Right atrium auricular region (tissue), 2 donors: ENCODE data around the gene PRDM2. TPM values are rescaled to one million over a fixed set of nuclear protein-coding genes. Genes with fewer than 3 reads are reported as not detected.
"Not testable (repeated sequence)": the region's sequence is repeated elsewhere in the genome, so short reads cannot be mapped to it uniquely, and the experiment has no call there.

ENCODE experiments used
- DNase-seq: peaks from one replicate; pipeline ENCODE4 v3.0.0-alpha.2; 2019; ENCODE audit warnings: low spot score
- H3K27ac ChIP-seq, 2 donors: fragments of 200-600 bp; sonication (generic); 1 replicate in 1 of 2; 2 replicates in 1 of 2; pipeline ENCODE4 v1.5.1; 2016 to 2019
- H3K27me3 ChIP-seq, 2 donors: fragments of 200-600 bp; sonication (generic); one replicate each; pipeline versions ENCODE4 v1.5.1 to v1.6.0; 2017 to 2019
- H3K36me3 ChIP-seq: fragments of 200-600 bp; sonication (generic); one replicate; pipeline ENCODE4 v1.5.1; 2016
- H3K4me1 ChIP-seq, 2 donors: fragments of 200-600 bp; sonication (generic); one replicate each; pipeline versions ENCODE4 v1.5.1 to v1.6.0; 2017 to 2019
- H3K4me3 ChIP-seq, 2 donors: fragments of 200-600 bp; sonication (generic); 1 replicate in 1 of 2; 2 replicates in 1 of 2; pipeline ENCODE4 v1.5.1; 2017 to 2019; ENCODE audit warnings: mild to moderate bottlenecking in 1 of 2, moderate library complexity in 1 of 2
- H3K9me3 ChIP-seq, 2 donors: fragments of 200-600 bp; sonication (generic); one replicate each; pipeline ENCODE4 v1.5.1; 2019
- total RNA-seq, 2 donors: library from RNA; depleted of rRNA; stranded (reverse); fragments of >200 nt; gene quantifications; one replicate each; pipeline ENCODE4 v1.1.0, GENCODE V29; 2016
- TF ChIP-seq, protein P1 (sequence below), 2 donors: fragments of 200-600 bp; sonication (generic); IDR thresholded peaks; one replicate each; pipeline ENCODE4 v1.5.1; 2019; ENCODE audit warnings: antibody characterized with exemption in 2 of 2

The PRDM2 gene
- total RNA-seq, 2 donors from 2014 or later: 20.5 to 22.8 TPM

DNA sequence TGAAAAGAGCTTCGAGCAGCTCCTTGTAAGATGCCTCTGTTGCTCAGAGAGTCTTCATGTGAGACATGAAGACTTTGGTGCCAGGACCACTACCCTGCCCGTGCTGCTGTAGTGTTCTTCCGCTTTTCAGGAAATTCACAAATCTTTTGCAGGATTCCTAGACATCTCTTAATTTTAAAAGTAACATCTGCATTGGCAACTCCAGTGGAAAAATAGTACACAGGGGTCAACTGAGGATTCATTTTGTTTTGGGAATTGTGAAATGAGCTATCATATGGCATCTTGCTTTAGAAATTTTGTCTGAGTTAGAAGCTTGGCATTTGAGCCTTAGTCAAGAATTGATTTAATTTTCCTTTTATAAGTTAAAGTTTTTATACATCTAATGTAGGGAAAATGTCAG, 7.2 kb downstream of the PRDM2 start:
- Histone ChIP-seq H3K4me3 (no peak overlapping the region), H3K27me3 (no peaks in the 10 kb centered on the region), H3K4me1 (no peaks in the 10 kb centered on the region), H3K9me3 (no peaks in the 10 kb centered on the region), H3K27ac (no peak overlapping the region), H3K36me3 (no peaks in the 10 kb centered on the region)
- no peak for DNase-seq
- TF ChIP-seq, protein P1, sequence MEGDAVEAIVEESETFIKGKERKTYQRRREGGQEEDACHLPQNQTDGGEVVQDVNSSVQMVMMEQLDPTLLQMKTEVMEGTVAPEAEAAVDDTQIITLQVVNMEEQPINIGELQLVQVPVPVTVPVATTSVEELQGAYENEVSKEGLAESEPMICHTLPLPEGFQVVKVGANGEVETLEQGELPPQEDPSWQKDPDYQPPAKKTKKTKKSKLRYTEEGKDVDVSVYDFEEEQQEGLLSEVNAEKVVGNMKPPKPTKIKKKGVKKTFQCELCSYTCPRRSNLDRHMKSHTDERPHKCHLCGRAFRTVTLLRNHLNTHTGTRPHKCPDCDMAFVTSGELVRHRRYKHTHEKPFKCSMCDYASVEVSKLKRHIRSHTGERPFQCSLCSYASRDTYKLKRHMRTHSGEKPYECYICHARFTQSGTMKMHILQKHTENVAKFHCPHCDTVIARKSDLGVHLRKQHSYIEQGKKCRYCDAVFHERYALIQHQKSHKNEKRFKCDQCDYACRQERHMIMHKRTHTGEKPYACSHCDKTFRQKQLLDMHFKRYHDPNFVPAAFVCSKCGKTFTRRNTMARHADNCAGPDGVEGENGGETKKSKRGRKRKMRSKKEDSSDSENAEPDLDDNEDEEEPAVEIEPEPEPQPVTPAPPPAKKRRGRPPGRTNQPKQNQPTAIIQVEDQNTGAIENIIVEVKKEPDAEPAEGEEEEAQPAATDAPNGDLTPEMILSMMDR (IDR thresholded peaks at IDR 0.05): no peak

DNA sequence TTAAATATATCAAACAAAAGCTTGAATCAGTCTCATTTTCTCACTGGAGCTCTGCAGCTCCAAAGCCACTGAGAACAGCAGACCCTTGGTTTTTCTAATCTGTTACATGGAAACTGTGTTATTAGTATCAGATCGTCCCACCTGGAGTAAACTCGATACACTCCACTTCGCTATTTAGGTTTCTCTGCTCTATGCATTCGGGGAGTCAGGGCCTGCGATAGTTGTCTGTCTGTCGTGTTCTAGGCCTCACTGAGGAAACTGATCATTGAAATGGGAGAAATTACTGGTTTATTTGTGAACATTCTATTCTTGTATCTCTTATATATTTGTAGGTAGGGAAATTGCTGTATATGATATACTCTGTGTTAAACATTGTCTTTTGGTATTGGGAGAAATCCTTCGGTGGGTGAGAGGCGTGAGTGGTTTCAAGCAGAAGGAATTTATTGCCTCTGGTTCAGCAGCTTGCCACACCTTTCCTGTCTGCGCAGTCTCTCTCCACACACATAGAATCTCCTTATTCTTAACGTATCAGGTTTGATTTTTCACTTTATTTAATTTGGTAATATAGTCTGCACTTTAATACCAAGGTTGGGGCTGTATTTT, 8.5 kb downstream of the PRDM2 start:
- Histone ChIP-seq H3K9me3 (no peaks in the 10 kb centered on the region), H3K27me3 (no peaks in the 10 kb centered on the region)

DNA sequence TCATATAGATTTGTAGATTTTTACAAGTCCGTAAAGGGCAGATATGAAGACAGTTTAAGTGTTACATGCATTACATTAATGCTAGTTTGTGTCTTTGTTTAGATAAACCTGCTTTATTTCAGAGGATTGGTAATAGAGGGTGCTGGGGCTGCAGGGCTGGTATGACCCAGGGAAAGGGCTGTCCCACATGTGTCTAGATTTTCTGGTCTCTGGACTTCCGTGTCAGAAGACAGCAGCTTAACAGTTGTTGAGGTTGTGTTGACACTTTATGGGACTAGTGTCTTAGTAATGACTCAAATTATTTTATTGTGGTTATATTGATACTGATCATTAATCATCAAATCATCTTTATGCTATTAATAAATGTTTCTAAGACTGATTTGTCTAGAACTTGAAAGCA, 10.1 kb downstream of the PRDM2 start:
- TF ChIP-seq, protein P1 (IDR thresholded peaks at IDR 0.05): no peak
- no peak for DNase-seq
- H3K36me3 ChIP-seq: no peaks in the 10 kb centered on the region
- H3K4me3 ChIP-seq: no peak overlapping the region
- no peaks in the 10 kb centered on the region for H3K27me3 ChIP-seq
- no peaks in the 10 kb centered on the region for H3K9me3 ChIP-seq
- no peaks in the 10 kb centered on the region for H3K4me1 ChIP-seq
- H3K27ac ChIP-seq: no peak overlapping the region

More for the DNA sequence above, 8.5 kb downstream of the PRDM2 start:
- TF ChIP-seq, protein P1 (IDR thresholded peaks at IDR 0.05): no peak
- no peaks in the 10 kb centered on the region for H3K36me3 ChIP-seq
- DNase-seq: no peak
- H3K27ac ChIP-seq: no peak overlapping the region
- no peaks in the 10 kb centered on the region for H3K4me1 ChIP-seq
- H3K4me3 ChIP-seq: no peak overlapping the region

DNA sequence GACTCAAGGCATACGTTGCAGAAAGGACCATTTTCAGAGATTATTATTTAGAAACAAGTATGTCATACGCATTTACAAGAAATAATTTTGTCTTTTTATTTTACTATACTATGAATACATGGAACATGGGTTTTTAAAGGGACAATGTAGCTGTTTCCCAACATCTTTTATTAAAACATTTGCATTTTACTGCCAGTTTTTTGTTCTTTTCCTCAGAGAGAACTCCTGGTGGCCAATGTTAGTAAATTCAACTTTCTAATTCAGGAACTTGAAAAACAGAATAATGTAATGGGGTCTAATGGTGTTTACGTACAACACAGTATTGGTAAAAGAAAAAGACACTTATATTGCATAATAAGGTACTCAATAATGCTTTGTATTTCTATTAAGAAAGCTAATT, 14.9 kb downstream of the PRDM2 start:
- H3K27me3 ChIP-seq: no peaks in the 10 kb centered on the region
- H3K9me3 ChIP-seq: no peaks in the 10 kb centered on the region
- no peaks in the 10 kb centered on the region for H3K4me1 ChIP-seq
- no peak for DNase-seq
- no peak overlapping the region for H3K4me3 ChIP-seq
- H3K27ac ChIP-seq: no peak overlapping the region
- no peaks in the 10 kb centered on the region for H3K36me3 ChIP-seq
- TF ChIP-seq, protein P1 (IDR thresholded peaks at IDR 0.05): peak in 1 of 2 donors; percentile 39

DNA sequence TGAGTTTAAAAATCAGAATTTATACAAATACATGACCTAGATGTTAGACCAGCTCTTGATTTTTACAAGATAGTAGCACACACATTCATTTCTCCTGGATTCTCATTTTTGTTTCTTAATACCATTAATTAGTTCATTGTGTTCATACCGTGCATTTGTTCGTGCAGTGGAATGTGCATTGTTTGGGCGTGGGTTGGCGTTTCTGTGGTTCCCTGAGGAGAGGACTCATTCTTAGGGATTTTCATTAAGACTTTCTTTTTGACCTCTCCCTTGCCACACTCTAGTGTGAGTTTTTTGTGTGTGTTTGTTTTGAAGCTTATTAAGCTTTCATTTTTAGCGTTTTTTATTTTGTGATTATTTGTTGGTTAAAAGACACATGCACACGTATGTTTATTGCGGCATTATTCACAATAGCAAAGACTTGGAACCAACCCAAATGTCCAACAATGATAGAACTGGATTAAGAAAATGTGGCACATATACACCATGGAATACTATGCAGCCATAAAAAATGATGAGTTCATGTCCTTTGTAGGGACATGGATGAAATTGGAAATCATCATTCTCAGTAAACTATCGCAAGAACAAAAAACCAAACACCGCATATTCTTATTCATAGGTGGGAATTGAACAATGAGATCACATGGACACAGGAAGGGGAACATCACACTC, 15.8 kb downstream of the PRDM2 start:
- H3K36me3 ChIP-seq, H3K9me3 ChIP-seq, H3K27me3 ChIP-seq, DNase-seq, H3K4me1 ChIP-seq, H3K4me3 ChIP-seq, H3K27ac ChIP-seq: not testable (repeated sequence)

DNA sequence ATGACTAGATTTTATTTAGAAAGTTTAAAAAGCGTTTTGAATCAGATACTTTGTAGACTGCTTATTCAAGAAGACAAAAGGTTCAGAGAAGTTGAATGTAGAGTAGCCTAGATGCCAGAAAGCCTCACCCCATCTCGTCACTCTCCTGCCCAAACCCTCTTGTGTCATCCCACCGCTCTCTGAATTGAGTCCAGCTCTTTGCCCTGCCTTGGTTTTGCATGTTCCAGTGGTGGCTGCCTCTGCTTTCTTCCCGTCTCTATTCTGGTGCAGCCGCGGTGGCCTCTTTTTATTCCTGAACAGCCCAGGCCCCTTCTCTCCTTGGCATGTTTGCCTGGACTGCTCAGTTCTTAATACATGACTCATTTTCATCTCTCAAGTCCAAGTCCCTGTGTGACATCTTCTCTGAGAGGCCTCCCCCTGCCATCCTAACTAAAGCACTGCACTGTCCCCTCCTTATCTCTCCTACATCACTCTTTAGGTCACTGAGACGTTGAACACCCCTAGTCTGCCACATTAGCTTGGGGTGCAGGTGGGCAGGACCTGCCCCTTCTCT, 22.9 kb downstream of the PRDM2 start:
- H3K27ac ChIP-seq: no peak overlapping the region
- no peaks in the 10 kb centered on the region for H3K36me3 ChIP-seq
- no peak overlapping the region for H3K4me3 ChIP-seq
- no peaks in the 10 kb centered on the region for H3K9me3 ChIP-seq
- H3K4me1 ChIP-seq: no peaks in the 10 kb centered on the region
- no peaks in the 10 kb centered on the region for H3K27me3 ChIP-seq
- TF ChIP-seq, protein P1 (IDR thresholded peaks at IDR 0.05): no peak
- no peak for DNase-seq
